GM21526 (cell line): ENCODE results near the gene VWF.
"Not testable (repeated sequence)": the region's sequence is repeated elsewhere in the genome, so short reads cannot be mapped to it uniquely, and the experiment has no call there.

ENCODE experiments used
- ATAC-seq: cut with Tn5 transposase; IDR thresholded peaks from one replicate; pipeline ENCODE4 v1.9.1; 2021; ENCODE audit warnings: moderate library complexity; ENCODE audit not compliant: unreplicated experiment, low FRiP score

Gene VWF

DNA sequence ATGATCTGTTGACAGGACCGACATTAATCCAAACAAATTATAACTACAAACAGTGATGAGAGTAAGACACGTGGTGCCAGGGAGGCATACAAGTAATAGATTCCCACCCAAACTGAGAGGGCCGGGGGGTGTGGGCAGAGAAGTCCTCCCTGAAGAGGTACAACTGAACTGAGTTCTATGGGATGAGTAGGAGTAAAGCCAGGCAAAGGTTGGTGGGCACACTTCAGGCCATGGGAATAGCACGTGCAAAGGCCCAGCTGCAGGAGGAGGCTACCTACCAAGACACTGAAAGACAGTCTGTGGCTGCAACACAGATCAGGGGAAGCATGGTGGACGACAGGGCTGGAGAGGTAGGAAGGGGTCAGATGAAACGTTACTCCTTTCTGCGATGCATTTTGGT is 22.0 kb upstream of the VWF start:
- ATAC-seq = no peak

DNA sequence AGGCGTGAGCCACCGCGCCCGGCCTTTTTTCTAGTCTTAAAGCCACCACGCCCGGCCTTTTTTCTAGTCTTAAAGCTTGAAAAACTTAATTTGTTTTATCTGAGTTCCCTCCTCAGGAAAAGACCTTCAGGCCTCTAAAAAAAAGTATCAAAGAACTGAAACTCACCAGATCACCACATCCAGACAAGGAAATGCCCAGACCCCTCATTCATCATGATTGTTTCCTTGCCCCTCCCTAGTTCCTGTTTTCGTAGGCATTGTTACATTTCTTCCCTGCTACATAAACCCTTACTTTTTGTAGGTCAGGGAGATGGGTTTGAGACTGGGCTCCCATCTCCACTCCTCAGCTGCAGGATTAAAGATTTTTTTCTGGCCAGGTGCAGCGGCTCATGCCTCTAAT is 21.1 kb upstream of the VWF start:
- no peak for ATAC-seq

DNA sequence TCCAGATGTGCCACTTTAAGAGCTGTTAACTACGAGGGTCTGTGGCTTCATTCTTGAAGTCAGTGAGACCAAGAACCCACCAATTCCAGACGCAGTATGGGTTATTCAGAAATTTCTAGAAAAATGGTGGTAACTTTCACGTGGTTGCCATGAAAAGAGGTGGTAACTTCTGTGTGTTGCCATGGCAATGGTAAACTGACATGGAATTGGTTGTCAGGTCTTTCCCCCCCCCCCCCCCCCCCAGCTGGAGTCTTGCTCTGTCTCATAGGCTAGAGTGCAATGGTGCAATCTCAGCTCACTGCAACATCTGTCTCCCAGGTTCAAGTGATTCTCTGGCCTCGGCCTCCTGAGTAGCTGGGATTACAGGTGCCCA is 18.8 kb upstream of the VWF start:
- no peak for ATAC-seq

DNA sequence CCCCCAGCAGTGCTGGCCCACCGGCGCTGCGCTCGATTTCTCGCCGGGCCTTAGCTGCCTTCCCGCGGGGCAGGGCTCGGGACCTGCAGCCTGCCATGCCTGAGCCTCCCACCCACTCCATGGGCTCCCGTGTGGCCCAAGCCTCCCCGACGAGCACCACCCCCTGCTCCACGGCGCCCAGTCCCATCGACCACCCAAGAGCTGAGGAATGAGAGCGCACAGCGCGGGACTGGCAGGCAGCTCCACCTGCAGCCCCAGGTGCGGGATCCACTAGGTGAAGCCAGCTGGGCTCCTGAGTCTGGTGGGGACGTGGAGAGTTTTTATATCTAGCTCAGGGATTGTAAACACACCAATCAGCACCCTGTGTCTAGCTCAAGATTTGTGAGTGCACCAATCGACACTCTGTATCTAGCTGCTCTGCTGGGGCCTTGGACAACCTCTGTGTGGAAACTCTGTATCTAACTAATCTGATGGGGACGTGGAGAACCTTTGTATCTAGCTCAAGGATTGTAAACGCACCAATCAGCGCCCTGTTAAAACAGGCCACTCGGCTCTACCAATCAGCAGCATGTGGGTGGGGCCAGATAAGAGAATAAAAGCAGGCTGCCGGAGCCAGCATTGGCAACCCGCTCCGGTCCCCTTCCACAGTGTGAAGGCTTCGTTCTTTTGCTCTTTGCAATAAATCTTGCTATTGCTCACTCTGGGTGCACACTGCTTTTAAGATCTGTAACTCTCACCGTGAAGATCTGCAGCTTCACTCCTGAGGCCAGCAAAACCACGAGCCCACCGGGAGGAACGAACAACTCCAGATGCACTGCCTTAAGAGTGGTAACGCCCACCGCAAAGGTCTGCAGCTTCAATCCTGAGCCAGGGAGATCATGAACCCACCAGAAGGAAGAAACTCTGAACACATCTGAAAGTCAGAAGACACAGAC is 18.2 kb upstream of the VWF start:
- ATAC-seq = not testable (repeated sequence)

DNA sequence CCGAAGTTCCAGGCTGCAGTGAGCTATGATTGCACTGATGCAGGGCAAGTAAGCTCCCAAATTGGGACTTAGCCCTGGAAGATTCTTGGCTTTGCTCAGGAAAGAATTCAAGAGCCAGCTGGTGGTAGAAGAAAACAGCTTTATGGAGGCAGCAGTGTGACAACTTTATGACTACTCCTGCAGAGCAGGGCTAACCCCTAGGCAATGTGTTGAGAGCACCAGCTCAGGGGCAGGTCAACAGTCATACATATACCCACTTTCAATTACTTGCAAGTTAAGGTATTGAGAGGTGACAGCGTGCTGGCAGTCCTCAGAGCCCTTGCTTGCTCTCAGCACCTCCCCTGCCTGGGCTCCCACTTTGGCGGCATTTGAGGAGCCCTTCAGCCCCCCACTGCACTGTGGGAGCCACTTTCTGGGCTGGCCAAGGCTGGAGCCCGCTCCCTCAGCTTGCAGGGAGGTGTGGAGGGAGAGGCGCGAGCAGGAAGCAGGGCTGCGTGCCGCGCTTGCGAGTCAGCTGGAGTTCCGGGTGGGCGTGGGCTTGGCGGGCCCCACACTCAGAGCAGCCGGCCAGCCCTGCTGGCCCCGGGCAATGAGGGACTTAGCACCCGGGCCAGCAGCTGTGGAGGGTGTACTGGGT is 17.4 kb upstream of the VWF start:
- not testable (repeated sequence) for ATAC-seq

DNA sequence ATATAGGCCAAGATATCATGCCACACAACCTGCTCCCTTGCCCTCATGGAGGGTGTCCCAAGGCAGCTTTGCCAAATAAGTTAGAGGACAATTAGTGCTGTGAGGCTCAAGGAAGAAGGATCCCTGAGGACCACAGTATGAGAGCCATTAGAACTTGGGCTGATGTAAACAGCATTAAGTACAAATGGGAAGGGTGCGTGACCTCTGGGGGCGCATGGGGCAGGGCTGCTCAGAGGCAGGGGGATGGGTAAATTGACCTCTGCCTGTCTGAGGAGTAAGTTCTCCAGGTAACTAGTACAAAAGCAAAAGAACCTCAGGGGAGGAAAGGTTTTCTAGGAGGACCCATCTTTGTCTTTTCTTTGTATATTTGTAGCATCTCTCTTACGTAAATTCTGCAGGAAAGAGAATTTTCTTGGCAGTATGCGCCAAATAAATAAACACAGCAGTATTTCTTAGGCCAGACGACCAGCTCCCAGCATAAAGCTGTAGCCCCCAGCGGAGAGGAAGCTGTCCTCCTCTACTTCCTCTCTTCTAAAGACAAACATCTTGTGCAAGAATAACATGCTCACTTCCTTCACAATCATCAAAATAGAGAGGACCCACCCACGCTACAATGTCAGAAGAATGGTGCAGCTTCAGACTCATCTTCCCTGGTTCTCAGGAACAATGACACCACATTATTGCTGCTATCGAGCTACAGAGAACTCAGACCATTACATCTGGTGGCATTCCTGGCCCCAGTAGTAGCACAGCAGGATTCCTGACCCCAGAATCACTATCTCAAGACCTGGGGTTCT is 16.4 kb upstream of the VWF start:
- no peak for ATAC-seq

DNA sequence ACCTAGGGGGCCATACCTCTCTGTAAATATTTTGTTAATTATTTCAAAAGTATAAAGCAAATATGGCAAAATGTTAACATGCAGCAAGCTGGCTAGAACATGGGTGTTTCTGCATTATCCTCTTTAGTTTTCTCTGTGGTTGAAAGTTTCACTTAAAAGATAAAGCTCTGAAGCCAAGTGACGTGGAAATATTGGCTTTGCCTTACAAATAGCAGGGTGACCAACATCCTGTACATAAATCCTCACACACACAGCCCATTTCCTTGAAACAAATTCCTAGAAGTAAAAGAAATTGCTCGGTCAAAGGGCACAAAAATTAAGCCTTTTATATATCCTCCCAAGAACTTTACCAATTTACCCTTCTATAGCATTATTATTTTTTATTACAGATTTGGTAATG is 10.6 kb upstream of the VWF start:
- ATAC-seq = no peak

DNA sequence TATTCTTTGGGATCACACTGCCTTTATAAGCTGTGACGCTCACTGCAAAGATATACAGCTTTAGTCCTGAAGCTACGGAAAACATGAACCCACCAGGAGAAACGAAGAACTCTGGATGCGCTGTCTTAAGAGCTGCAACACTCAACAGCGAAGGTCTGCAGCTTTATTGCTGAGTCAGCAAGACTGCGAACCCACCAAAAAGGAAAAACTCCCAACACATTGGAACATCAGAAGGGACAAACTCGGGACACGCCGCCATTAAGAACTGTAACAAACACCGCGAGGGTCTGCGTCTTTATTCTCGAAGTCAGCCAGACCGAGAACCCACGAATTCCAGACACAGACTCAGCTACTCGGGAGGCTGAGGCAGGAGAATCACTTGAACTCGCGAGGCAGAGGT is 9.2 kb upstream of the VWF start:
- ATAC-seq = no peak

DNA sequence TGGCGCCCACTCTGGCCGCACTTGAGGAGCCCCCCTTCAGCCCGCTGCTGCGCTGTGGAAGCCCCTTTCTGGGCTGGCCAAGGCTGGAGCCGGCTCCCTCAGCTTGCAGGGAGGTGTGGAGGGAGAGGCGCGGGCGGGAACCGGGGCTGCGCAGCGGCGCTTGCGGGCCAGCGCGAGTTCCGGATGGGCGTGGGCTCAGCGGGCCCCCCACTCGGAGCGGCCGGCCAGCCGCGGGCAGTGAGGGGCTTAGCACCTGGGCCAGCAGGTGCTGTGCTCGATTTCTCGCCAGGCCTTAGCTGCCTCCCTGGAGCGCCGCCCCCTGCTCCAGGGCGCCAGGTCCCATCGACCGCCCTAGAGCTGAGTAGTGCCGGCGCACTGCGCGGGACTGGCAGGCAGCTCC is 8.0 kb upstream of the VWF start:
- ATAC-seq = no peak

DNA sequence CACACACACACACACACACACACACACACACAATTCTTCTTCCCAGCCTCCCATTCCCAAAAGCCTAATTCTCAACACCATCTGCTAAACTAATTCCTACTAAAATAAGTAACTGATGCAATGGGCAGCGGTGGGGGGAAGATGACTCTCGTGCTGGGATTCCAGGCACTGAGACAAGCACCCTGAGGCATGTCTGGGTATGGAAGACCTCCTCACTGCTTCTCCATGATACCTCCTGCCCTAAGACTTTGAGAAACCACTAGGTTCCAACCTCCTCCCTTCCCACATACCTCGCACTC is 789 bp upstream of the VWF start:
- no peak for ATAC-seq

DNA sequence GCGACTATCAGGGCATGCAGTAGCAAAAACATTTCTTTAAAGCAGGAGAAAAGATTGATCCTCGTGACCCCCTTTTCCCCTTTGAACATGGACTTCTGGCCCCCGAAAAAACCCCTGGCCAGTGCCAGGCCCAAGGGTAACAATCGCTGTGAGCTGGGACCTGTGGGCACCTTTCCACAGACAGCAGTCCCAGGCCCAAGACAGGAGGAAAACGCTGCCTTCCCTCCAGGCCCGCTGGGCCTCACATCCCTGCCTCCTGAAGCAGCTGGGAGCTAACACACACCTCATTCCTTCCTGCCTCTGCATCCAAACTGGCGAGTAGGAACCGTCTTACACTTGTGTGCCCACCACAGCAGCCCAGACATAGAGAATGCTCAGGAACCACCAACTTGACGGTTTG is 1.2 kb downstream of the VWF start:
- no peak for ATAC-seq

DNA sequence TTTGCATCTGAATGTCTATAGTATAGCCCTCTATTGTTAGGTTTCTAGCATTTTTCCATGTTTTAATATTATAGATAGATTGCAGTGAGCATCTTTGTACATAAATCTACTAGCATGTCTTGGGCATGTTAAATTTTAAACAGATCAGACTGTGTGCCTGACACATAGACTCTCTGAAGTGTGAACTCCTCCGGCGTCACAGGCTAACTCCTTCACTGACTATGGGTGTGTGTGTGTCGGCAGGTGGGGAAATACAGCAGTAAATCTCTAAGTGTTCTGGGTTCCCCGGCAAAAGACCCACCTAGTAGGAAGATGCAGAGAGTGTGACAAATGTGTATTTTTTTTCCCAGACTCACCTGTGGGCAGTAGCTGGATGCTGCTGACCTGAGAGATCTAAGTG is 2.3 kb downstream of the VWF start:
- ATAC-seq = no peak

DNA sequence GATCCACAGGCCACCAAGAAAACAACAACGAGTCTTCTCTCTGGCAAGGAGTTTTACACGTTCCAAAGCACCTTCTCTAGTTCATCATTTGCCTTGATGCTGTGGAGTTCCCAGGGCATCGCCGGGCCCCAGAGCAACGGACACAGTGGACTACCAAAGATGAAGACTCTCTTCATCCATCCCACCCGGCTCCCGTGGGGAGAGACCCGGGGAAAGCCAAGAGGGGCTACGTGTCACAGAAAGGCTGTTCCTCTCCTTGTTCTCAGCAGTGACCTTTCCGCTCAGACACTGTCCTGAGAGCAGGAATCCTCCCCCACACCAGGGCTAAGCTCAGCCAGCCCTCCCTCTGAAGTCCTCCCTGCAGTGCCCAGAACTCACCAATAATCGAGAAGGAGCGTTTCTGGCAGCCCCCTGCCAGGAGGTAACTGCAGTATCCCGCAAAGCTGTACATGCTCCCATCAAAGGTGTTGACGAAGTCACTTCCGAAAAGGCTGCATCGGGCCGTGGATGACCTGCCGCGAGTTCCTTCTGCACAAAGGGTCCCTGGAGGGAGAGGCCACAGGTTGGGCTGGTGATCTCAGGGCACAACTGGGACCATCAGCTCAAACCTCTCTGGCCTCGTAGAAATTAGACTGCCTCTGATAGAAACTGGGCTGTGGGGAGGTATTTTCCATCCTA is 3.5 kb downstream of the VWF start:
- no peak for ATAC-seq

DNA sequence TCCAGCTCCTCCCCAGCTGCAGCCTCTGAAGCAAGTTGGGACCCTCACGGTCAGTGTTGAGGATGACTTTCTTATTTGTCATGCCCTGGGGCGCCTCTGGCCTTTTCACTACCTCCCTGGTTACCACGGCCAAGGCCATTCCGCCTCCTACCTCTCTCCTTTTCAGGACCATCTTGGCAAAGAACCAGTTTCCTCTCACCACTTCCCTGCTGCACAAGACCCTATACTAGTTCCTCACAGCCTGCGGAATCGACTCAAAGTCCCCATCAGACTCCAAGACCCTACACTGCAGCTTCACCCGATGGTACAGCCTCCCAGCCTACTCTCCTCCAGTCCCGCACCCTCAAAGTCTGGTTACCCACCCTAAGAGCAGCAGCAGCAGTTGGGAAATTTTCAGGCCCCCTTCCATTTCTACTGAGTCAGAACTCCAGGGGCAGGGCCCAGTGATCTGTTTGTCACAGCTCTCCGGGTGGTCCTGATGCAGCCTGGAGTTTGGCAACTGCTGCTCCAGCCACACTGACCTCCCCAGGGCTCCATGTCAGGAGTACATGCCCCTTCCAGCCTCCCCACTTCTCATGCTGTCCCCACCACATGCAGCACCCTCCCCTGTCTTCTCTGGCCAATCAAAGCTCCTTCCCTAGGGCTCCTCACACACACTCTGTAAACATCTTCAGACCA is 5.4 kb downstream of the VWF start:
- no peak for ATAC-seq

DNA sequence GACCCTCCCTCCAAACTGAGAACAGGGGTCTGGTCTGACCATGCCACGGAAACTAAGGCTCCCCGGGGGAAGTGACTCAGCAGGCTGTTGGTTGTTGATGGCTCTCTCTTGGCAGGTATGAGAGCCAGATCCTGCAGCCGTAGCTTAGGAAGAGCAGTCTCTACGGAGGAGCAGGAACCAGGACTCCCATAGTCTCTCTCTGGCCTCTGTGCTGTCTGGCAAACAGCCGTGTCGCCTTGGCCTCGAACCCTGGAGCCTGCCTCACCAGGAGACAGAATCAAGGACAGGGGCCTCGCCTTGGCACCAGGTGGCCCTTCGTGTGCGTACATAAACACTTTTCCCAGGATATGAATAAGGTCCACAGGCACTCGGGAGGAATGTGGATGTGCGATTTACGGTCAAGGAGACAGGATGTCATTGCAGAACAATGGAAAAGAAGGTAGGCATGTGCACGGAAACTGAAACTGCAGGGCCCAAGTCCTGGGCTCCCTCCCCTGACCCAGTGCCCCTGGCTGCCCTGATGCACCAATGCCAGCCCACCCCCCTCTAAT is 7.9 kb downstream of the VWF start:
- no peak for ATAC-seq

DNA sequence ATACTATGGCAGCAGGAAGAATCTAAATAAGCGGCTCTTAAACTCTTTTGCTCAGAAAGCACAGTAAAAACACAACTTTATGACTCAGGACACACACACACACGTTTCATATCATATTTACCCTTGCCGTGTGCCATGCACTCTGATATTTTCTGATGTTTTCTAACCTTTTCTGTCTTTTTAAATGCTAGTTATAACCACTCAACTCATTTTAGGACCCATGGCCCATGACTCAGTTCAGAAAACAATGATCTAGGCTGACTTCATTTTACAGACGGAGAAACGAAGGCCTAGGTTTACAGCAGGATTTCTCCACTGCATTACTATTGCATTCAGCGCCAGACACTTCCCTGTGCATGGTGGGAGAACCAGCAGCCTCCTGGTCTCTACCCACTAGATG is 9.1 kb downstream of the VWF start:
- ATAC-seq = no peak

DNA sequence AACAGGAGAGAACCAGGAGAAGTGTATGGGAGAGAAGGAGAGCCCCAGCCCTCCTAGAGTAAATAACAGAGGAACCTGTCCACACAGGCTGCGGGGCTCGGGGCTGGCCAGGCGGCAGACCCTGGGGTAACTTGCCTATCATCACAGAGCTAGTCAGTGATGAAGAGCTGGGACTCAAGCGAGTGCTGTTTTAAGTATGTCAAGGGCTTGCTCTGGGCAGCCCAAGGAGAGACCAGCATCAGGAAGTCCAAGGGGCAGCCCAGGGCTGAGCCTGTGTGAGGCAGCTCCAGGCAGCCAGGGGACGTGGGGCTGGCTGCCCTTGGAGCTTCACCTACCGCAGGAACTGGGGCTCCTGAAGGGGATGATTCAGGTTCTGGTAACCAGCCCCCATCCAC is 10.0 kb downstream of the VWF start:
- no peak for ATAC-seq

DNA sequence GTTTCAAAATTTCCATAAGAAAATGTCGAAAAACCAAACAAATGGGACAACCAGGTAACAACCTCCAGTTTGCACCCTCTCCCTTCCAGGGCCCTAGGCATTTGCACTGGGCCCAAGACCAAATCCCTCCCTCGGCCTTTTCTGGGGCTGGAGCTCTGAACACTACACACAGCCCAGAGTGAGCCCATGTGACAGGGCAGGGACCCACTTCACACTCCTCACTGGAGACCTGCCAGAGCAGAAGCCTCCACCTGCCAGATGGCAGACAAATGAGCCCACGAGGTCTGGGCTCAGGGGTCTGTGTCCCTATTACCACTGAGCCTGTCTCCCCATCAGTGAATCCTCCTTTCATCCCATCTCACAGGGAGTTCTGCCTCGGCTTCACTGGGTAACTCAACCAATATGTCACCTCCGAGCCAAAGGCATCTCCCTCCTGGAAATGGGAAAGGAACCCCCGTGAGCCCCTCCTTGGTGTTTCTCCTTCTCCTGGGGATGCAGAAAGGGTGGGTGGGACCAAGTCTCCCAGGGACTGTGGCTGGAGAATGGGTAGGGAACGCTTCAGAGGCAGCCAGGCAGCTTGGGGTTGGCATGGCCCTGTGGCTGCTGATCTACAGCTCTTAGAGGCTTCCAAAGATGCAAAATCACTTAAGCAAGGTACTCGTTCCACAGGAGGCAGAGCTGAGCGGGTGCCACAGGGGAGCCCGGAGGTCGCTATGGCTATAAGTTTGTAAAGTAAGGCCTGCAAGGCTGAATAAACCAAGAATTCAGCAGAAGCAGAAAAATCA is 10.6 kb downstream of the VWF start:
- no peak for ATAC-seq

DNA sequence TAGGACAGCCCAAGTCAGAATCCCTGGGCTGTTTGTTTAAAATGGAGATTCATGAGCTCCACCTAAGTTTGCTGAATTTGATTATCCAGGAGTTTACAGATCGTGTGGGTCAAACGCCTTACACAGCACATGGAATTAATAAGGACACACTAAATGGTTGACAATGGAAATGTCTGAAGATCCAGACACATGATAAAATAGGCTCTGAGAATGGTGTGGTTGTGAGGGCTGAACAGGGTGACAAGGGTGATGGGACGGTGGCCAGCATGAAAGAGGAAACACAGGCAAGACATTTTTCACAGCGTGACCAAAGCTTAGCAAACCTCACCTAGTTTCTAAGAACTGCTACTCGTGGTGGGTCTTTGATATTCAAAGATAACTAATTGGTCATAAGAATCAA is 12.5 kb downstream of the VWF start:
- ATAC-seq = no peak
